Skin epidermis (tissue), 12 donors: ENCODE measurements around the gene DLL4.

Experiments
- H3K27ac ChIP-seq, 21 experiments: fragments of 200-600 bp; sonication (generic) in 11 of 21; one replicate each; pipeline ENCODE4 v1.5.0; 2020; ENCODE audit warnings: mild to moderate bottlenecking in 3 of 21, inconsistent platforms in 2 of 21, moderate library complexity in 2 of 21
- H3K4me3 ChIP-seq, 7 experiments: fragments of 200-600 bp; sonication (generic) in 2 of 7; one replicate each; pipeline ENCODE4 v1.5.0; 2020; ENCODE audit warnings: inconsistent platforms in 2 of 7, mild to moderate bottlenecking in 2 of 7, moderate library complexity in 1 of 7

DLL4 gene

GRCh38 chr15:40904552-40905201 lies 24.5 kb upstream of the DLL4 start:
- Histone ChIP-seq H3K27ac (peak overlapping the region in 4 of 21 experiments; percentile 1 to 40 (median 16)), H3K4me3 (no peak overlapping the region)

GRCh38 chr15:40906091-40906990 lies 22.8 kb upstream of the DLL4 start:
- Histone ChIP-seq H3K4me3 (peak overlapping the region; percentile 21 to 43 (median 35)), H3K27ac (peak overlapping the region; percentile 3 to 93 (median 79))

- Histone ChIP-seq H3K4me3 (peak overlapping the region; percentile 21 to 43 (median 35)), H3K27ac (peak overlapping the region in 20 of 21 experiments; percentile 51 to 93 (median 80))
These were observed 21.9 kb upstream of the DLL4 start for GRCh38 chr15:40906991-40907802.

GRCh38 chr15:40908095-40908494 lies 21.0 kb upstream of the DLL4 start:
- Histone ChIP-seq H3K4me3 (no peak overlapping the region), H3K27ac (peak overlapping the region in 5 of 21 experiments; percentile 70 to 91 (median 85))

GRCh38 chr15:40909662-40910630 lies 19.2 kb upstream of the DLL4 start:
- H3K27ac ChIP-seq: peak overlapping the region in 8 of 21 experiments; percentile 4 to 53 (median 22)

GRCh38 chr15:40911141-40911540 lies 18.0 kb upstream of the DLL4 start:
- Histone ChIP-seq H3K27ac (peak overlapping the region in 2 of 21 experiments; percentile 16 to 38), H3K4me3 (no peak overlapping the region)

More at GRCh38 chr15:40909662-40910630, 19.2 kb upstream of the DLL4 start:
- H3K4me3 ChIP-seq: no peak overlapping the region

- no peak overlapping the region for H3K27ac ChIP-seq
- H3K4me3 ChIP-seq: no peak overlapping the region
These were observed 17.4 kb upstream of the DLL4 start for GRCh38 chr15:40911693-40912092.

- Histone ChIP-seq H3K27ac (no peak overlapping the region), H3K4me3 (no peak overlapping the region)
These were observed 16.7 kb upstream of the DLL4 start for GRCh38 chr15:40912478-40912877.

GRCh38 chr15:40914013-40914412 lies 15.1 kb upstream of the DLL4 start:
- no peak overlapping the region for H3K4me3 ChIP-seq
- no peak overlapping the region for H3K27ac ChIP-seq

- Histone ChIP-seq H3K27ac (peak overlapping the region in 1 of 21 experiments; percentile 66), H3K4me3 (no peak overlapping the region)
These were observed 14.7 kb upstream of the DLL4 start for GRCh38 chr15:40914486-40914885.

GRCh38 chr15:40915116-40915661 lies 14.0 kb upstream of the DLL4 start:
- peak overlapping the region in 1 of 21 experiments; percentile 66 for H3K27ac ChIP-seq
- H3K4me3 ChIP-seq: no peak overlapping the region

GRCh38 chr15:40915679-40916078 lies 13.5 kb upstream of the DLL4 start:
- no peak overlapping the region for H3K4me3 ChIP-seq
- H3K27ac ChIP-seq: peak overlapping the region in 1 of 21 experiments; percentile 22

- Histone ChIP-seq H3K4me3 (no peak overlapping the region), H3K27ac (peak overlapping the region in 1 of 21 experiments; percentile 73)
These were observed 11.6 kb upstream of the DLL4 start for GRCh38 chr15:40917585-40917984.

- H3K27ac ChIP-seq: peak overlapping the region in 3 of 21 experiments; percentile 47 to 73 (median 49)
These were observed 10.9 kb upstream of the DLL4 start for GRCh38 chr15:40918146-40918798.

GRCh38 chr15:40918799-40919392 lies 10.2 kb upstream of the DLL4 start:
- Histone ChIP-seq H3K4me3 (no peak overlapping the region), H3K27ac (peak overlapping the region in 2 of 21 experiments; percentile 47 to 73)

More at GRCh38 chr15:40918146-40918798, 10.9 kb upstream of the DLL4 start:
- no peak overlapping the region for H3K4me3 ChIP-seq

- no peak overlapping the region for H3K4me3 ChIP-seq
- H3K27ac ChIP-seq: no peak overlapping the region
These were observed 7.1 kb upstream of the DLL4 start for GRCh38 chr15:40921949-40922607.

GRCh38 chr15:40922608-40923005 lies 6.5 kb upstream of the DLL4 start:
- Histone ChIP-seq H3K4me3 (no peak overlapping the region), H3K27ac (no peak overlapping the region)
